Keratinocyte (primary cell): ENCODE results near the gene NSMCE3. TPM values are rescaled to one million over a fixed set of nuclear protein-coding genes. Genes with fewer than 3 reads are reported as not detected.

Source experiments
- DNase-seq: peaks from one replicate; pipeline ENCODE4 v3.0.0-alpha.2; 2011; ENCODE audit warnings: low read depth, missing footprints, low spot score
- FAIRE-seq: peaks from 2 replicates; lab custom pipeline; 2011; peaks lifted over from hg19 to GRCh38; lab: Jason Lieb, UNC
- H2AFZ ChIP-seq: 2 replicates; pipeline ENCODE4 v1.6.0; 2012; ENCODE audit warnings: low read length, control low read depth, inconsistent platforms; ENCODE audit not compliant: control insufficient read depth
- H3K27ac ChIP-seq: 2 replicates; pipeline ENCODE4 v1.5.1; 2011; ENCODE audit warnings: low read length; ENCODE audit not compliant: control insufficient read depth, insufficient read depth
- H3K27me3 ChIP-seq: 3 replicates; pipeline ENCODE4 v1.6.0; 2011; ENCODE audit warnings: low read length; ENCODE audit not compliant: control insufficient read depth, insufficient read depth; ENCODE audit errors: extremely low read depth
- H3K36me3 ChIP-seq, 2 experiments: 2 replicates in 1 of 2; 3 replicates in 1 of 2; pipeline ENCODE4 v1.5.1; 2011; ENCODE audit warnings: low read length in 2 of 2, mild to moderate bottlenecking in 1 of 2; ENCODE audit not compliant: control insufficient read depth in 2 of 2, insufficient read depth in 2 of 2; ENCODE audit errors: extremely low read depth in 1 of 2
- H3K4me1 ChIP-seq: 3 replicates; pipeline ENCODE4 v1.5.1; 2011; ENCODE audit warnings: low read length; ENCODE audit not compliant: control insufficient read depth, insufficient read depth; ENCODE audit errors: extremely low read depth
- H3K4me2 ChIP-seq: 3 replicates; pipeline ENCODE4 v1.6.0; 2011; ENCODE audit warnings: low read depth, low read length; ENCODE audit not compliant: control insufficient read depth, insufficient read depth; ENCODE audit errors: extremely low read depth
- H3K4me3 ChIP-seq, 3 experiments: fragments of 200-600 bp in 1 of 3; sonication (generic) in 1 of 3; 2 replicates in 2 of 3; 3 replicates in 1 of 3; pipeline ENCODE4 v1.5.1; 2011 to 2016; ENCODE audit warnings: low read length in 3 of 3, mild to moderate bottlenecking in 3 of 3, control low read depth in 2 of 3, inconsistent platforms in 1 of 3, low read depth in 1 of 3, mixed read lengths in 1 of 3, mixed run types in 1 of 3, moderate library complexity in 1 of 3; ENCODE audit not compliant: control insufficient read depth in 2 of 3, insufficient read depth in 2 of 3; ENCODE audit errors: extremely low read depth in 1 of 3
- H3K79me2 ChIP-seq: 2 replicates; pipeline ENCODE4 v1.6.0; 2012; ENCODE audit warnings: low read length; ENCODE audit not compliant: control insufficient read depth, insufficient read depth
- H3K9ac ChIP-seq: 3 replicates; pipeline ENCODE4 v1.6.0; 2011; ENCODE audit warnings: low read length; ENCODE audit not compliant: control insufficient read depth, insufficient read depth; ENCODE audit errors: extremely low read depth
- H3K9me1 ChIP-seq: 3 replicates; pipeline ENCODE4 v1.6.0; 2011; ENCODE audit warnings: low read length; ENCODE audit not compliant: control insufficient read depth, insufficient read depth; ENCODE audit errors: extremely low read depth
- H3K9me3 ChIP-seq: 2 replicates; pipeline ENCODE4 v1.5.1; 2012; ENCODE audit warnings: low read depth, low read length; ENCODE audit not compliant: control insufficient read depth
- H4K20me1 ChIP-seq: 3 replicates; pipeline ENCODE4 v1.6.0; 2011; ENCODE audit warnings: low read length; ENCODE audit not compliant: control insufficient read depth, insufficient read depth; ENCODE audit errors: extremely low read depth
- CTCF ChIP-seq, 3 experiments: IDR thresholded peaks in 1 of 3; conservative IDR thresholded peaks in 1 of 3; optimal IDR thresholded peaks in 1 of 3; 2 replicates in 2 of 3; 3 replicates in 1 of 3; pipeline versions ENCODE3 to v1.5.1; 2011; ENCODE audit warnings: low read length in 3 of 3, mild to moderate bottlenecking in 3 of 3, moderate library complexity in 2 of 3, control low read depth in 1 of 3, inconsistent platforms in 1 of 3; ENCODE audit not compliant: insufficient read depth in 2 of 3; ENCODE audit errors: extremely low read depth in 1 of 3
- EZH2 ChIP-seq: IDR thresholded peaks from one replicate; pipeline ENCODE4 v1.6.1; 2012; ENCODE audit warnings: inconsistent platforms, mild to moderate bottlenecking, low read length, moderate library complexity
- dilution Hi-C: fragments of 300-500 bp; cut with MboI; formaldehyde crosslinking; loops from one replicate; pipeline ENCODE4 v1.7.0; 2020; ENCODE audit warnings: low sequenced_read_pairs; ENCODE audit not compliant: extremely low pct_ligation_motif_present
- polyA plus RNA-seq, 5 experiments: library from polyadenylated mRNA; depleted of rRNA in 3 of 5; stranded (reverse) in 3 of 5; stranded (forward) in 1 of 5; unstranded in 1 of 5; fragments of >200 nt; gene quantifications; 1 replicate in 1 of 5; 2 replicates in 3 of 5; 3 replicates in 1 of 5; pipeline versions ENCODE4 v1.2.1 to v1.2.3, GENCODE V29; 2011 to 2012; ENCODE audit warnings: missing spikeins in 2 of 5, low read depth in 1 of 5, low replicate concordance in 1 of 5

NSMCE3 gene
- polyA plus RNA-seq, 1 donor (not counting 4 experiments of a cell fraction or from before 2014, with no cell fraction given) = 8.4 TPM

GRCh38 chr15:29312387-29312786 is 42.8 kb upstream of the NSMCE3 start:
- H3K4me2 ChIP-seq = no peak overlapping the region
- no peak for DNase-seq
- no peak overlapping the region for H3K27ac ChIP-seq
- no peak overlapping the region for H2AFZ ChIP-seq
- no peaks in the 10 kb centered on the region for H3K36me3 ChIP-seq
- no peak overlapping the region for H3K4me3 ChIP-seq
- no peaks in the 10 kb centered on the region for H3K9me3 ChIP-seq
- H3K79me2 ChIP-seq = no peaks in the 10 kb centered on the region
- H4K20me1 ChIP-seq = no peaks in the 10 kb centered on the region
- dilution Hi-C loops = no loop called here
- FAIRE-seq = no peak
- no peaks in the 10 kb centered on the region for H3K4me1 ChIP-seq
- H3K9me1 ChIP-seq = no peaks in the 10 kb centered on the region
- no peaks in the 10 kb centered on the region for H3K27me3 ChIP-seq
- TF ChIP-seq CTCF (optimal IDR thresholded peaks at IDR 0.05 in 1 of 3, IDR thresholded peaks at IDR 0.05 in 1 of 3, conservative IDR thresholded peaks at IDR 0.05 in 1 of 3; ENCODE audit: extremely low read depth in 1 of 3, insufficient read depth in 2 of 3, low read length in 3 of 3) = no peak
- TF ChIP-seq EZH2 = no peak
- H3K9ac ChIP-seq = no peak overlapping the region

GRCh38 chr15:29311696-29312095 is 42.1 kb upstream of the NSMCE3 start:
- Histone ChIP-seq H3K9me1 (no peaks in the 10 kb centered on the region), H2AFZ (no peak overlapping the region), H3K79me2 (no peaks in the 10 kb centered on the region), H3K27me3 (no peaks in the 10 kb centered on the region), H3K36me3 (no peaks in the 10 kb centered on the region), H3K9me3 (no peaks in the 10 kb centered on the region), H3K4me3 (no peak overlapping the region), H4K20me1 (no peaks in the 10 kb centered on the region), H3K4me1 (no peaks in the 10 kb centered on the region), H3K9ac (no peak overlapping the region), H3K4me2 (no peak overlapping the region), H3K27ac (no peak overlapping the region)
- DNase-seq (no peak), FAIRE-seq (no peak)
- TF ChIP-seq CTCF (optimal IDR thresholded peaks at IDR 0.05 in 1 of 3, IDR thresholded peaks at IDR 0.05 in 1 of 3, conservative IDR thresholded peaks at IDR 0.05 in 1 of 3; ENCODE audit: extremely low read depth in 1 of 3, insufficient read depth in 2 of 3, low read length in 3 of 3) (no peak), EZH2 (no peak)
- dilution Hi-C loops = no loop called here
